ENCODE data around the gene ARAP2. TPM values are rescaled to one million over a fixed set of nuclear protein-coding genes. Genes with fewer than 3 reads are reported as not detected.

ARAP2 gene, protein sequence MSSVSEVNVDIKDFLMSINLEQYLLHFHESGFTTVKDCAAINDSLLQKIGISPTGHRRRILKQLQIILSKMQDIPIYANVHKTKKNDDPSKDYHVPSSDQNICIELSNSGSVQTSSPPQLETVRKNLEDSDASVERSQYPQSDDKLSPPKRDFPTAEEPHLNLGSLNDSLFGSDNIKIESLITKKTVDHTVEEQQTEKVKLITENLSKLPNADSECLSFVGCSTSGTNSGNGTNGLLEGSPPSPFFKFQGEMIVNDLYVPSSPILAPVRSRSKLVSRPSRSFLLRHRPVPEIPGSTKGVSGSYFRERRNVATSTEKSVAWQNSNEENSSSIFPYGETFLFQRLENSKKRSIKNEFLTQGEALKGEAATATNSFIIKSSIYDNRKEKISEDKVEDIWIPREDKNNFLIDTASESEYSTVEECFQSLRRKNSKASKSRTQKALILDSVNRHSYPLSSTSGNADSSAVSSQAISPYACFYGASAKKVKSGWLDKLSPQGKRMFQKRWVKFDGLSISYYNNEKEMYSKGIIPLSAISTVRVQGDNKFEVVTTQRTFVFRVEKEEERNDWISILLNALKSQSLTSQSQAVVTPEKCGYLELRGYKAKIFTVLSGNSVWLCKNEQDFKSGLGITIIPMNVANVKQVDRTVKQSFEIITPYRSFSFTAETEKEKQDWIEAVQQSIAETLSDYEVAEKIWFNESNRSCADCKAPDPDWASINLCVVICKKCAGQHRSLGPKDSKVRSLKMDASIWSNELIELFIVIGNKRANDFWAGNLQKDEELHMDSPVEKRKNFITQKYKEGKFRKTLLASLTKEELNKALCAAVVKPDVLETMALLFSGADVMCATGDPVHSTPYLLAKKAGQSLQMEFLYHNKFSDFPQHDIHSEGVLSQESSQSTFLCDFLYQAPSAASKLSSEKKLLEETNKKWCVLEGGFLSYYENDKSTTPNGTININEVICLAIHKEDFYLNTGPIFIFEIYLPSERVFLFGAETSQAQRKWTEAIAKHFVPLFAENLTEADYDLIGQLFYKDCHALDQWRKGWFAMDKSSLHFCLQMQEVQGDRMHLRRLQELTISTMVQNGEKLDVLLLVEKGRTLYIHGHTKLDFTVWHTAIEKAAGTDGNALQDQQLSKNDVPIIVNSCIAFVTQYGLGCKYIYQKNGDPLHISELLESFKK (N-terminal part only)
- 10 to 100 TPM; 12.4 to 65.6 (median 27.5) TPM for total RNA-seq

DNA sequence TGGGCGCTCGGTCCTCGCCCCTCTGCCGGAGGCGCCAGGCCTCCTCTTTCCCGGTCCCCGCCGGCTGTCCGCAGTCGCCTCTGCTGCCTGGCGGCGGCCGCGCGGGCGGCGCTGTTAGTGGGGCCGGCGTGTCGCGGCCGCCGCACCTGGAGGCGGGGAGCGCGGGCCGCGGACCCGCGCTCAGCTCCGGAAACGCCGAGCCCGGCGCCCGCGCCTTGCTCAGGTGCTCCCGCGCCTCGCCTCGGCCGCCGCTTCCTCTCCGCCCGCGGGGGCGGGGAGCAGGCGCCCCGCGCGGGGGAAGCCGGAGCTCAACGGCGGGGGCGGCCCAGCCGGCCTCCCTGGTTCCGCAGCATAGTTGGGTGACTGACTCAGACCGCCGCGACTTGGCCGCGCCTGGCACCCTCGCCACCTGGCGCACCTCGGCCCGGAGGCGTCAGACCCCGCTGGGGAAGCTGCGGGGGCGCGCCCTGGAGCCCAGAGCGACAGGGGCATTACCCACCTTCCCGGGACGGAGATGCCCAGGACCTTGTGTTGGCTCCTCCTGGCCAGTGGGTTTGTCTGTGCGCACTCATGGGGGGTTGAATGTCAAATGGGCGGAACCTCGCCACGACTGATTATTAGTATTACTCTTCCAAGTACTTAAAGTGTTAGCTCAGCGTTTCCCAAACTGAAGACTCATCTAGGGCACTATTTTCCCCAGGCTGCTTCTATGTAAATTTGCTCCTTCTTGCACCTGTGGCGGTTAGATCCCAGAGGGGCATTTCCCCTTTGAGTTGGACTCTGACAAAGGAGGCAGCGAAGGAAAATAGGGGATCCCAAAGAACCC is at the start of gene ARAP2:
ARAP2 (minus strand) TSS at position 258 of the 826 bp plus-strand sequence. CDS start 15,028 bp downstream, outside the sequence.
- H3K27ac ChIP-seq: peak within 1 kb of the TSS; percentile 63 to 99 (median 92)
- WGBS, 2 donors: 6% methylated on average over 29 to 31 of the region's 81 CpGs
- no peaks in the 10 kb centered on the region for H3K36me3 ChIP-seq
- H3K4me1 ChIP-seq: peaks cover 0 to 24% (median 0%) of the 10 kb centered on the region in 4 donors
- DNase-seq (ENCODE audit: low spot score in 2 of 2): peak in 1 of 2 donors; percentile 37
- H3K27me3 ChIP-seq: no peaks in the 10 kb centered on the region
- TF ChIP-seq POLR2A (IDR thresholded peaks at IDR 0.05) (peak in 1 of 2 donors; percentile 24), EP300 (IDR thresholded peaks at IDR 0.05) (peak in 1 of 2 donors; percentile 15)
- TF ChIP-seq, protein P1, sequence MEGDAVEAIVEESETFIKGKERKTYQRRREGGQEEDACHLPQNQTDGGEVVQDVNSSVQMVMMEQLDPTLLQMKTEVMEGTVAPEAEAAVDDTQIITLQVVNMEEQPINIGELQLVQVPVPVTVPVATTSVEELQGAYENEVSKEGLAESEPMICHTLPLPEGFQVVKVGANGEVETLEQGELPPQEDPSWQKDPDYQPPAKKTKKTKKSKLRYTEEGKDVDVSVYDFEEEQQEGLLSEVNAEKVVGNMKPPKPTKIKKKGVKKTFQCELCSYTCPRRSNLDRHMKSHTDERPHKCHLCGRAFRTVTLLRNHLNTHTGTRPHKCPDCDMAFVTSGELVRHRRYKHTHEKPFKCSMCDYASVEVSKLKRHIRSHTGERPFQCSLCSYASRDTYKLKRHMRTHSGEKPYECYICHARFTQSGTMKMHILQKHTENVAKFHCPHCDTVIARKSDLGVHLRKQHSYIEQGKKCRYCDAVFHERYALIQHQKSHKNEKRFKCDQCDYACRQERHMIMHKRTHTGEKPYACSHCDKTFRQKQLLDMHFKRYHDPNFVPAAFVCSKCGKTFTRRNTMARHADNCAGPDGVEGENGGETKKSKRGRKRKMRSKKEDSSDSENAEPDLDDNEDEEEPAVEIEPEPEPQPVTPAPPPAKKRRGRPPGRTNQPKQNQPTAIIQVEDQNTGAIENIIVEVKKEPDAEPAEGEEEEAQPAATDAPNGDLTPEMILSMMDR (IDR thresholded peaks at IDR 0.05): peak in 2 of 5 experiments; percentile 5 to 15
- H3K9me3 ChIP-seq: no peaks in the 10 kb centered on the region
- H3K4me3 ChIP-seq: peak within 1 kb of the TSS; percentile 49 to 94 (median 90)

DNA sequence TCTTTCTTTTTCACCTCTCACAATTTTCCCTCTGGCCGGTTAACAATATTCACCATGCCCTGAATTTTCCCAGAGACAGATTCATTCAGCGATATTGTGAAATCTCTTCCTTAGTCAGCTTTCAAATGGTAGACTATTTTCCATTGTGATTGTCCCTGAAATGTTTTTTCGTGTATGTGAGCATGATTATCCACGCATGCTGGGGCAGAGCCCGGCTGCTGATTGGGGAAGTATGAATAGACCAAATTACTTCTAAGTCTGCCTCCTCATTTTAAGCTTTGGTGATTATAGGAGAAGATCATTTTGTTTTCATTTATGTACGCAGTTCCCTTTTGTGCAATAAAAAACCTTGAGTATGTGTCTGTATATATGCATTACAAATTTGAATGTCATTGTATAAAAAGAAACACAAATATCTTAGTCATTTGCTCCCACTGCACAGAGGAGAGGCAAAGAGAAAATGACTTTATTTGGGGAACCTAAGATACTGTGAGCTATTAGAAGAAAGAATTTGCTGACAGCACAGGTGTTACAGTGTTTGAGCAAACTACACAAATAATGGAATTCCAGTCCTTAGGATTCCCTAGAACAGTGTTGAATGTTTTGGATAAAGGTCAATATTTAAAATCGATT is 48.4 kb upstream of the ARAP2 start:
- Histone ChIP-seq H3K27ac (peak overlapping the region in 2 of 4 donors; percentile 12 to 15), H3K9me3 (no peaks in the 10 kb centered on the region), H3K36me3 (no peaks in the 10 kb centered on the region), H3K27me3 (no peaks in the 10 kb centered on the region), H3K4me1 (no peaks in the 10 kb centered on the region), H3K4me3 (no peak overlapping the region)
- WGBS, 2 donors: 54 to 62% methylated on average over 7 of the region's 7 CpGs
- no peak for DNase-seq (ENCODE audit: low spot score in 2 of 2)
- TF ChIP-seq EP300 (IDR thresholded peaks at IDR 0.05): peak in 1 of 2 donors; percentile 44
- TF ChIP-seq, protein P1 (IDR thresholded peaks at IDR 0.05): no peak

DNA sequence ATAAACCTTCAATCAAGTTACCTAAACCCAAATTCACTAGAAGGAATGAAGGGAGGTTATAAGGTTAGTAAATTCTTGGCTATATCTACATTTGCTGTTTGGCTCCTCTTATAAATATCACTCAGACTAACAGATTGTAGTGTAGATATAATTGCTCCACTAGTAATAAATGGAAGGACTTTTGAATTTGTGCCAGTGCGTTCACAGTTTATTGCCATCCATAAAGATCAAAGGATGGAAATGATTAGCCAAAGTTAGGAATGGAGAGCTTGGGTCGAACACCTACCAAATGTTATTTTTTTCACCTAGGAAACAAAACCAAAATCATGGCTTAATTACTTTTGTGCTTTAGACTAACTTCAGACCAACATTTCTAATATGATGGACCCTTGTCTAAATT is 46.3 kb upstream of the ARAP2 start:
- H3K4me3 ChIP-seq: no peak overlapping the region
- TF ChIP-seq EP300 (IDR thresholded peaks at IDR 0.05): no peak
- no peak for TF ChIP-seq POLR2A (IDR thresholded peaks at IDR 0.05)
- TF ChIP-seq, protein P1 (IDR thresholded peaks at IDR 0.05): no peak
- no peak for DNase-seq (ENCODE audit: low spot score in 2 of 2)
- WGBS, 2 donors: 66 to 67% methylated on average over 2 of the region's 2 CpGs
- H3K36me3 ChIP-seq: no peaks in the 10 kb centered on the region
- no peaks in the 10 kb centered on the region for H3K4me1 ChIP-seq
- no peaks in the 10 kb centered on the region for H3K9me3 ChIP-seq
- no peaks in the 10 kb centered on the region for H3K27me3 ChIP-seq
- H3K27ac ChIP-seq: no peak overlapping the region

DNA sequence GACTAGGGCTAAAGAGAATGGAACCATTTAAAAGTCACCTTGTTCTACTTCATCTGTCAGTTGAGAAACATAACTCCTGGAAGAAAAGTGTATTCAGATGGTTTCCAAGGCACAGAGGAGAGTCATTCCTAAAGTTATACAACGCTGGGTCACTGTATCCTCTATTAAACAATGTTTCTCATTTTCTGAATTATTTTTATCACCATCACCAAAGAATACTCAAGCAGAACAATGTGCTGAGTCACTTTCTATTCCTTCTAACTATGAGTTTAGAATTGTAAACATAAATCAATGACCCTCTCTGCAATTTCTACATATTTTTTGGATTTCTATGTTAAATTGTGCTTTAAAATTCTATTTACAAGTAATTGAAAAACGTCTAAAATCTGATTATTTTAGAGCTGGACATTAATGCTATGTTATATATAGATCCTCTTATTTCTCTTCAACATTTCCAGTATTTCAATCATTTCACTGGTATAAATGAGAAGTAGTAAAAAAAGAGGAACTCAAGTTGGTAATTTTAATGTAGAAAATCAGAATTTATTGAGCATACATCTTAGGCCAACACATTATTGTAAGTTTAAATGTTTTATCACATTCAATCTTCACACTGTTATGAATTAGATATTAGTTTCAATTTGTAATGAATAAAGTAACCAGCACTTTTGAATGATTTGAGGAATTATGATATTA is 44.6 kb upstream of the ARAP2 start:
- Histone ChIP-seq H3K4me3 (no peak overlapping the region), H3K9me3 (no peaks in the 10 kb centered on the region), H3K27ac (no peak overlapping the region), H3K4me1 (no peaks in the 10 kb centered on the region), H3K36me3 (no peaks in the 10 kb centered on the region), H3K27me3 (no peaks in the 10 kb centered on the region)
- 29 to 38% methylated on average over 2 of the region's 2 CpGs for WGBS, 2 donors
- DNase-seq (ENCODE audit: low spot score in 2 of 2): no peak
- TF ChIP-seq, protein P1 (IDR thresholded peaks at IDR 0.05): no peak
- no peak for TF ChIP-seq EP300 (IDR thresholded peaks at IDR 0.05)
- TF ChIP-seq POLR2A (IDR thresholded peaks at IDR 0.05): no peak

Data from tibial nerve (tissue), 4 donors.